ENCODE data around the gene CC2D2B. TPM values are rescaled to one million over a fixed set of nuclear protein-coding genes. Genes with fewer than 3 reads are reported as not detected.
"Not testable (repeated sequence)": the region's sequence is repeated elsewhere in the genome, so short reads cannot be mapped to it uniquely, and the experiment has no call there.

CC2D2B gene
- total and polyA plus RNA-seq, 8 donors = 0.09 to 0.55 (median 0.39) TPM; not detected in 2

DNA sequence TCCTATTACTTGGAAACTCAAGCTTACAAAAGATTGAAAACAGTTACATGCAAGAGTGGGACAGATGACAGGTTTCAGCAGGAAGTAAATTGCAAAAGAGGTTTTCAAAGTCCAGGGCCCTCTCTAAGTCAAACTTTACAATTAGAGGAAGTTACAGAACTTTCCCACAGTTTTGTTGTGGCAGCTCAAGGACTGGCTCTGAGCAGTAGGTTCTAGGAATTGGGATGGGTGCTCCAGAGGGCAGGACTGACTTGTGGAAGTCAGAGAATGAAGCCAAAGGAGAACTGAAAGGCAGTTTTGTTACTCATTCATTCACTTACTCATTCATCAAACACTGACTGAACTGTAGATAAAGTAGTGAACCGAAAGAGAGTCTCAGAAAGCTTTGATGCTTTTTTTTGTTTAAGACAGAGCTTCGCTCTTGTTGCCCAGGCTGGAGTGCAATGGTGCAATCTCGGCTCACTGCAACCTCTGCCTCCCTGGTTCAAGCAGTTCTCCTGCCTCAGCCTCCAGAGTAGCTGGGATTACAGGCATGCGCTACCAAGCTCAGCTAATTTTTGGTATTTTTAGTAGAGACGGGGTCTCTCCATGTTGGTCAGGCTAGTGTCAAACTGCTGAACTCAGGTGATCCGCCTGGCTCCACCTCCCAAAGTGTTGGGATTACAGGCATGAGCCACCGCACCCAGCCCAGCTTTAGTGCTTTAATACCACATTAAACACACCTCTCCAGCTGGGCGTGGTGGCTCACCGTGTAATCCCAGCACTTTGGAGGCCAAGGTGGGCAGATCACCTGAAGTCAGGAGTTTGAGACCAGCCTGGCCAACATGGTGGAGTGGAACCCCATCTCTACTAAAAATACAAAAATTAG lies 68.8 kb downstream of the CC2D2B start:
- H3K27me3 ChIP-seq = no peaks in the 10 kb centered on the region
- no peaks in the 10 kb centered on the region for H3K4me1 ChIP-seq
- no peak for ATAC-seq
- H3K27ac ChIP-seq = peak overlapping the region in 1 of 4 donors; percentile 16
- TF ChIP-seq CTCF (IDR thresholded peaks at IDR 0.05) = no peak
- no peak for FAIRE-seq
- intact Hi-C loops (cut with DNase I) = no loop called here
- no peaks in the 10 kb centered on the region for H3K36me3 ChIP-seq
- DNase-seq = no peak
- H3K9me3 ChIP-seq = no peaks in the 10 kb centered on the region
- WGBS, 2 donors = 76 to 90% methylated on average over 8 to 9 of the region's 9 CpGs
- no peak overlapping the region for H3K4me3 ChIP-seq

- H3K4me3 ChIP-seq = no peak overlapping the region
Measured at GRCh38 chr10:95982200-95982599, 74.4 kb downstream of the CC2D2B start.

DNA sequence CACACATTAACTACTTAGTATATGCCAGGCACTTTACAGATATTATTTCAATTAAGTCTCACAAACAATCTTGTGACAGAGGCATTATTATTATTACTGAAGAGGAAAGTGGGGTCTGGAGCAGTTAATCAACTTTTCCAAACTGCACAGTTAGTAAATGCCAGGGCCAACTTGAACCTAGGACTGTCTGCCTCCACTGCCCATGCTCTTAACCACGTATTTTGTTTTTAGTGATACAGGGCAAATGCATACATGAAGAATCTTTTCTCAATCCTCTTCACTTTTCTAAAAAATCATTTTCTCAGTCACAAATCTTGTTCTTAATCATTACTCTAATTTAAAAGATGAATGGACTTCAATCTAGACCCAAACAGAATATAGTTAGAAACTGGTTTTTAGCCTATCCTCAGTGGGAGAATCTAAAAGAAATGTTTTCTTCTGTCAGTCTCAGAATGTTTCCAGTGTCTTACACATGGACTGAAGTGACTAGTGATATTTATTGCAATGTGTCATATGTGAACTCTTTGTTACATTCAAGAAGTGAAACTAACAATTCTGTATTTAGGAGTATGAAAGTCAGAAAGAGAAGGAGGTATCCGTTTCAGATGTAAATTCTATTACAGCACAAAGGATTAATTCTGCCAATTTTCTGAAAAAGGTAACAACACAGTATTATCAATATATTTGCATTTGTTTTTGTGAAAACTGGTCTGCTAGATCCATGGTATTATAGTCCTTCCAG lies 80.1 kb downstream of the CC2D2B start:
- Histone ChIP-seq H3K9me3 (no peaks in the 10 kb centered on the region), H3K27me3 (no peaks in the 10 kb centered on the region), H3K4me3 (no peak overlapping the region), H3K4me1 (no peaks in the 10 kb centered on the region), H3K36me3 (no peaks in the 10 kb centered on the region), H3K27ac (no peak overlapping the region)
- DNase-seq (no peak), FAIRE-seq (no peak), ATAC-seq (no peak)
- WGBS, 2 donors = 47 to 56% methylated on average over 2 of the region's 2 CpGs
- TF ChIP-seq CTCF (IDR thresholded peaks at IDR 0.05) = no peak
- intact Hi-C loops (cut with DNase I) = no loop called here

More at GRCh38 chr10:95982200-95982599, 74.4 kb downstream of the CC2D2B start:
- Histone ChIP-seq H3K36me3 (no peaks in the 10 kb centered on the region), H3K27ac (no peak overlapping the region), H3K9me3 (no peaks in the 10 kb centered on the region), H3K27me3 (no peaks in the 10 kb centered on the region), H3K4me1 (no peaks in the 10 kb centered on the region)
- intact Hi-C loops (cut with DNase I) = no loop called here
- 94 to 95% methylated on average over 2 of the region's 2 CpGs for WGBS, 2 donors
- DNase-seq (no peak), ATAC-seq (no peak), FAIRE-seq (no peak)
- no peak for TF ChIP-seq CTCF (IDR thresholded peaks at IDR 0.05)

- FAIRE-seq (no peak), ATAC-seq (no peak), DNase-seq (no peak)
- H3K4me1 ChIP-seq = no peaks in the 10 kb centered on the region
- no peaks in the 10 kb centered on the region for H3K27me3 ChIP-seq
- WGBS, 2 donors = 74 to 81% methylated on average over 3 of the region's 3 CpGs
- H3K36me3 ChIP-seq = no peaks in the 10 kb centered on the region
- H3K27ac ChIP-seq = no peak overlapping the region
- intact Hi-C loops (cut with DNase I) = no loop called here
- no peak for TF ChIP-seq CTCF (IDR thresholded peaks at IDR 0.05)
- no peaks in the 10 kb centered on the region for H3K9me3 ChIP-seq
- H3K4me3 ChIP-seq = no peak overlapping the region
Measured at GRCh38 chr10:95988702-95989101, 80.9 kb downstream of the CC2D2B start.

- intact Hi-C loops (cut with DNase I); H3K27ac ChIP-seq; ATAC-seq; H3K27me3 ChIP-seq; H3K4me3 ChIP-seq; DNase-seq; FAIRE-seq; H3K9me3 ChIP-seq; H3K4me1 ChIP-seq; H3K36me3 ChIP-seq: not testable (repeated sequence)
- WGBS, 2 donors = 89 to 93% methylated on average over 11 of the region's 11 CpGs
Measured at GRCh38 chr10:95994376-95994775, 86.6 kb downstream of the CC2D2B start.
